Measurements from ENCODE around the gene PLIN4. TPM values are rescaled to one million over a fixed set of nuclear protein-coding genes. Genes with fewer than 3 reads are reported as not detected.

The PLIN4 gene
- total RNA-seq, 2 experiments from 2014 or later, result 0.13 to 0.32 TPM

DNA sequence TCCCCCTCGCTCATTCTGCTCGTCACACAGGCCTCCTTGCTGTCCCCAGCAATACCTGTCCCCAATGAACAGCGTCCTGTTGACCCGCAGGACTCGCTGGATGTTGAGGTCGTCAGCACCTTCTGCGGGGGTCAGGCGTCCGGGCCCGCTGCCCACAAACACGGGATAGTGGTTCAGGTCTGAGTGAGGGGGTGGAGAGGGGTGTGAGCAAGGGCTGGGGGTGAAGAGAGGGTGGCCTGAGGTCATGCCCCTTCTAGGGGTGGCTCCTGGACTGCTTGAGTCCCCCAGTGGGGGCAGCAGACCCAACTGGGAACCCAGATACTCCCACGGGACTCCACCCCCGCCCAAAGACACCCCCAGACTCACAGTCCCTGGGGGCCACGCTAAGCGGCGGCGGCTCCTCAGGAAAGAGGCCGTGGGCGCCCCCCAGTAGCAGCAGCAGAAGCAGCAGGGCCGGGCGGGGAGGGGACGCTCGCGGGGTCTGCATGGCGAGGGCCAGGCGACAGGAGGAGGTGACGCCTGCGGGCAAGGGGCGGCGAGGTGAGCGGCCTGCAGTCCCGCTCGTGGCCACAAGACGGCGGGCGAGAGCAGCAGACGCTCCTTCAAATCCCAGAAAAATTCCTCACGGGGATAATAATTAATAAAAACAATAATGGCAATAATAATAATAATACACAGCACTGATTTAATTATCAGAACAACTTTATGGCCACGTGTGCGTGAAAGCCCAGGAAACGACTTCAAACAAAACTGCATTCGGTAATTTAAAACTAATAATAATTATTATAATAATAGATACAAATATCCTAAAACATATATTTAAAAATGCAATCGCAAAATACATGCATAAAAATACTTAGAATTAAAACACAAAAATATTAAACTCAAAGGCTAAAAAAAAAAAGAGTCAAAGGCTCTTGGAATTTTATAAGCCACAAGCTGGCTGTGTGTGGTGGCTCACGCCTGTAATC, 40.0 kb upstream of the PLIN4 start:
- BruUV-seq (replicated peaks), result no TSS peak
- no peaks in the 10 kb centered on the region for H3K4me1 ChIP-seq (ENCODE audit: insufficient read depth, low read length, poor library complexity, severe bottlenecking)
- no peak overlapping the region for H3K4me2 ChIP-seq (ENCODE audit: low read length)

DNA sequence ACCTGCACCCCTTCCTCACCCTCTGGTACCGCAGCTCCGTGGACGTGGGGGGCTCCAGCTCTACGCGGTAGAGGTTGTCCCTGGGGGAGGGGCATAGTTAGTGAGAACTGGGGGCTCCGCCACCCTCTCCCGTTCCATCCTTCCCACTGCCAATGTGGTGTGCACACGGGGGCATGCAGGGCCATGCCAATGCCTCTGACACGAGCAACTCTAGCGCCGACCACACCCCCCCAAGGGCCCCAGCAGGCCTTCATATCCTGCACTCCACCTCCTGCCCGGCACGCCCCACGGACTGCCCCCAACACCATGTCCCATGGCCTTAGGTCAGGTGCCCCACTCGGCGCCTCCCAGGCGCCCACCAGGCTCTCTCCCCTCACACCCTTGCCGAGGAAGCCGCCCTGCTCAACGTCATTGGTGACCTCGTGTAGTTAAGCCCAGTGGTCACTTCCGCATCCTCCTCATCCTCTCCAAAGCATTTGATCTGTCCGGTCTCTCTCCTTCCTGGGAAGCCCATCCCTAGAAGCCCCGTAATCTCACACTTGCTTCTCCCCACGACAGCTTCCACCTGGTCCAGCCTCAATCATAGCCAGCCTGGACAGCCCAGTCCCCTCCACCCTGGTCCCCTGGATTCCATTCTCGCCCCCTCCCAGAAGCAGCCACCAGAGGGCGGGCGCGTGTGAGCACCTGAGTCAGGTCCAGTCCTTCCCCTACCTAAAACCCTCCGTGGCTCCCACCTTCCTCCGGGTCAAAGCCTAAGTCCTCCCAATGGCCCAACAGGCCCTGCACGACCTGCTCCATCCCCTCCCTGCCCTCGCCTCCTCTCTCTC, 39.1 kb upstream of the PLIN4 start:
- POLR2A ChIA-PET, result no interaction called here
- Histone ChIP-seq H3K9me3 (ENCODE audit: low read length) (no peaks in the 10 kb centered on the region), H3K4me1 (ENCODE audit: insufficient read depth, low read length, poor library complexity, severe bottlenecking) (no peaks in the 10 kb centered on the region), H3K4me3 (ENCODE audit: low read depth, low read length, poor library complexity, severe bottlenecking) (no peak overlapping the region), H2AFZ (ENCODE audit: low read length) (no peak overlapping the region), H3K36me3 (ENCODE audit: insufficient read depth, low read length) (no peaks in the 10 kb centered on the region), H3K9me2 (ENCODE audit: insufficient read depth, low read length) (no peaks in the 10 kb centered on the region), H3K27ac (ENCODE audit: low read depth, low read length, poor library complexity, severe bottlenecking) (no peak overlapping the region), H3K79me2 (ENCODE audit: insufficient read depth, low read depth, low read length) (no peaks in the 10 kb centered on the region), H4K20me1 (ENCODE audit: insufficient read depth, low read length) (no peaks in the 10 kb centered on the region), H3K4me2 (ENCODE audit: low read length) (no peak overlapping the region)
- intact Hi-C loops (cut with micrococcal nuclease; ENCODE audit: unreplicated experiment), result no loop called here
- no peak for TF ChIP-seq EZH2phosphoT487 (IDR thresholded peaks at IDR 0.05; ENCODE audit: borderline replicate concordance, low read depth, low read length)
- TF ChIP-seq, protein P1, sequence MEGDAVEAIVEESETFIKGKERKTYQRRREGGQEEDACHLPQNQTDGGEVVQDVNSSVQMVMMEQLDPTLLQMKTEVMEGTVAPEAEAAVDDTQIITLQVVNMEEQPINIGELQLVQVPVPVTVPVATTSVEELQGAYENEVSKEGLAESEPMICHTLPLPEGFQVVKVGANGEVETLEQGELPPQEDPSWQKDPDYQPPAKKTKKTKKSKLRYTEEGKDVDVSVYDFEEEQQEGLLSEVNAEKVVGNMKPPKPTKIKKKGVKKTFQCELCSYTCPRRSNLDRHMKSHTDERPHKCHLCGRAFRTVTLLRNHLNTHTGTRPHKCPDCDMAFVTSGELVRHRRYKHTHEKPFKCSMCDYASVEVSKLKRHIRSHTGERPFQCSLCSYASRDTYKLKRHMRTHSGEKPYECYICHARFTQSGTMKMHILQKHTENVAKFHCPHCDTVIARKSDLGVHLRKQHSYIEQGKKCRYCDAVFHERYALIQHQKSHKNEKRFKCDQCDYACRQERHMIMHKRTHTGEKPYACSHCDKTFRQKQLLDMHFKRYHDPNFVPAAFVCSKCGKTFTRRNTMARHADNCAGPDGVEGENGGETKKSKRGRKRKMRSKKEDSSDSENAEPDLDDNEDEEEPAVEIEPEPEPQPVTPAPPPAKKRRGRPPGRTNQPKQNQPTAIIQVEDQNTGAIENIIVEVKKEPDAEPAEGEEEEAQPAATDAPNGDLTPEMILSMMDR (conservative IDR thresholded peaks at IDR 0.05; ENCODE audit: low read length), result peak; percentile 44; the same call in 1 of the 2 replicates
- no TSS peak for BruUV-seq (replicated peaks)
- CTCF ChIA-PET (ENCODE audit: unreplicated experiment), result no interaction called here
- peak; percentile 16 for DNase-seq (ENCODE audit: low spot score)

More for the DNA sequence above, 40.0 kb upstream of the PLIN4 start:
- Histone ChIP-seq H3K27ac (ENCODE audit: low read depth, low read length, poor library complexity, severe bottlenecking) (no peak overlapping the region), H4K20me1 (ENCODE audit: insufficient read depth, low read length) (no peaks in the 10 kb centered on the region), H3K36me3 (ENCODE audit: insufficient read depth, low read length) (no peaks in the 10 kb centered on the region), H3K4me3 (ENCODE audit: low read depth, low read length, poor library complexity, severe bottlenecking) (no peak overlapping the region), H3K79me2 (ENCODE audit: insufficient read depth, low read depth, low read length) (no peaks in the 10 kb centered on the region), H3K9me2 (ENCODE audit: insufficient read depth, low read length) (no peaks in the 10 kb centered on the region), H2AFZ (ENCODE audit: low read length) (no peak overlapping the region), H3K9me3 (ENCODE audit: low read length) (no peaks in the 10 kb centered on the region)
- POLR2A ChIA-PET, result no interaction called here
- intact Hi-C loops (cut with micrococcal nuclease; ENCODE audit: unreplicated experiment), result no loop called here
- peak; percentile 30 for DNase-seq (ENCODE audit: low spot score)
- CTCF ChIA-PET (ENCODE audit: unreplicated experiment), result no interaction called here
- TF ChIP-seq, protein P1 (conservative IDR thresholded peaks at IDR 0.05; ENCODE audit: low read length), result peak; percentile 90
- TF ChIP-seq EZH2phosphoT487 (IDR thresholded peaks at IDR 0.05; ENCODE audit: borderline replicate concordance, low read depth, low read length), result no peak
